ENCODE data around the gene MC4R.

Gene MC4R

GRCh38 chr18:60339018-60339417 lies 33.6 kb downstream of the MC4R start:
- in situ Hi-C loops (cut with MboI; ENCODE audit: low sequenced_read_pairs, unreplicated experiment): no loop called here
- no peak for DNase-seq (ENCODE audit: low spot score)
- TF ChIP-seq, protein P1, sequence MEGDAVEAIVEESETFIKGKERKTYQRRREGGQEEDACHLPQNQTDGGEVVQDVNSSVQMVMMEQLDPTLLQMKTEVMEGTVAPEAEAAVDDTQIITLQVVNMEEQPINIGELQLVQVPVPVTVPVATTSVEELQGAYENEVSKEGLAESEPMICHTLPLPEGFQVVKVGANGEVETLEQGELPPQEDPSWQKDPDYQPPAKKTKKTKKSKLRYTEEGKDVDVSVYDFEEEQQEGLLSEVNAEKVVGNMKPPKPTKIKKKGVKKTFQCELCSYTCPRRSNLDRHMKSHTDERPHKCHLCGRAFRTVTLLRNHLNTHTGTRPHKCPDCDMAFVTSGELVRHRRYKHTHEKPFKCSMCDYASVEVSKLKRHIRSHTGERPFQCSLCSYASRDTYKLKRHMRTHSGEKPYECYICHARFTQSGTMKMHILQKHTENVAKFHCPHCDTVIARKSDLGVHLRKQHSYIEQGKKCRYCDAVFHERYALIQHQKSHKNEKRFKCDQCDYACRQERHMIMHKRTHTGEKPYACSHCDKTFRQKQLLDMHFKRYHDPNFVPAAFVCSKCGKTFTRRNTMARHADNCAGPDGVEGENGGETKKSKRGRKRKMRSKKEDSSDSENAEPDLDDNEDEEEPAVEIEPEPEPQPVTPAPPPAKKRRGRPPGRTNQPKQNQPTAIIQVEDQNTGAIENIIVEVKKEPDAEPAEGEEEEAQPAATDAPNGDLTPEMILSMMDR (IDR thresholded peaks at IDR 0.05; ENCODE audit: borderline replicate concordance, control extremely low read depth, extremely low read depth, insufficient read depth, missing control alignments): no peak

DNA sequence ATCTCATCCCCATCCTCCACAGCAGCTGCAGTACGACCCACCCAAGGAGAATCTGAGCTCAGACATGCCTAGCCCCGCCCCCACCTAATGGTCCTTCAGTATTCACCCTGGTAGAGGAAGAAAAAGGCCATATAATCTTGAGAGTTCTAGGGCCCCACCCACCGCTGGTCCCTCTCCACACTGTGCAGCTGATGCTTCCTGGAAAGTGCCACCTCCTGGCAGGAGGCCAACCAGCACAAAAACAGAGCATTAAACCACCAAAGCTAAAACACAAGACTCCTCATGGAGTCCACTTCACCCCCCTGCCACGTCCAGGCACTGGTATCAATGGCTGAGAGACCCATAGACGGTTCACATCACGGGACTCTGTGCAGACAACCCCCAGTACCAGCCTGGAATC lies 40.7 kb downstream of the MC4R start:
- TF ChIP-seq, protein P1 (IDR thresholded peaks at IDR 0.05; ENCODE audit: borderline replicate concordance, control extremely low read depth, extremely low read depth, insufficient read depth, missing control alignments): no peak
- in situ Hi-C loops (cut with MboI; ENCODE audit: low sequenced_read_pairs, unreplicated experiment): no loop called here

DNA sequence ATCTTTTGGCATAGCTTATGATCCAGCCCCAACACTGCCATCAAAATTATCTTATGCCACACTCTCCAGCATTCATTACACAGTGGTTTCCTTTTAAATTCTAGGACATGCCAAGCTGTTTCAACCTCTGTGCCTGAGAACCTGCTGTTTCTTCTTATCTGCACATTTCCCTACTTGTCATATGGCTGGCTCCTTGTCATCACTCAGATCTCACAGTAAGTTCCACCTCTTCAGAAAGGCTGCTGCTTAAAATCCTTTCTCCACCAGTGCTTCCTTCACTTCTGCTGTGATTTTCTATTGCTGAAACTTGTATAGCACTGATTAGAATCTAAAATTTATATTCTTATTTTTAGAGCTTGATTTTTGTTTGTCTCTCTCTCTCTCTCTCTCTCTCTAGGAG lies 43.4 kb downstream of the MC4R start:
- no peak for DNase-seq (ENCODE audit: low spot score)
- TF ChIP-seq, protein P1 (IDR thresholded peaks at IDR 0.05; ENCODE audit: borderline replicate concordance, control extremely low read depth, extremely low read depth, insufficient read depth, missing control alignments): no peak
- in situ Hi-C loops (cut with MboI; ENCODE audit: low sequenced_read_pairs, unreplicated experiment): no loop called here

More for the DNA sequence above, 40.7 kb downstream of the MC4R start:
- no peak for DNase-seq (ENCODE audit: low spot score)

GRCh38 chr18:60327880-60328279 lies 44.7 kb downstream of the MC4R start:
- in situ Hi-C loops (cut with MboI; ENCODE audit: low sequenced_read_pairs, unreplicated experiment): no loop called here
- TF ChIP-seq, protein P1 (IDR thresholded peaks at IDR 0.05; ENCODE audit: borderline replicate concordance, control extremely low read depth, extremely low read depth, insufficient read depth, missing control alignments): no peak
- no peak for DNase-seq (ENCODE audit: low spot score)

- no peak for DNase-seq (ENCODE audit: low spot score)
- TF ChIP-seq, protein P1 (IDR thresholded peaks at IDR 0.05; ENCODE audit: borderline replicate concordance, control extremely low read depth, extremely low read depth, insufficient read depth, missing control alignments): no peak
- in situ Hi-C loops (cut with MboI; ENCODE audit: low sequenced_read_pairs, unreplicated experiment): no loop called here
Measured at GRCh38 chr18:60322591-60322990, 50.0 kb downstream of the MC4R start.

Measured in GM13976 (cell line).